Fibroblast of skin of left biceps (primary cell): ENCODE results near the gene ZNF595.
"Not testable (repeated sequence)": the region's sequence is repeated elsewhere in the genome, so short reads cannot be mapped to it uniquely, and the experiment has no call there.

ENCODE experiments used
- DNase-seq, 2 experiments: peaks; one replicate each; pipeline ENCODE4 v3.0.0-alpha.2; 2013; ENCODE audit warnings: low read depth in 2 of 2

The ZNF595 gene

DNA sequence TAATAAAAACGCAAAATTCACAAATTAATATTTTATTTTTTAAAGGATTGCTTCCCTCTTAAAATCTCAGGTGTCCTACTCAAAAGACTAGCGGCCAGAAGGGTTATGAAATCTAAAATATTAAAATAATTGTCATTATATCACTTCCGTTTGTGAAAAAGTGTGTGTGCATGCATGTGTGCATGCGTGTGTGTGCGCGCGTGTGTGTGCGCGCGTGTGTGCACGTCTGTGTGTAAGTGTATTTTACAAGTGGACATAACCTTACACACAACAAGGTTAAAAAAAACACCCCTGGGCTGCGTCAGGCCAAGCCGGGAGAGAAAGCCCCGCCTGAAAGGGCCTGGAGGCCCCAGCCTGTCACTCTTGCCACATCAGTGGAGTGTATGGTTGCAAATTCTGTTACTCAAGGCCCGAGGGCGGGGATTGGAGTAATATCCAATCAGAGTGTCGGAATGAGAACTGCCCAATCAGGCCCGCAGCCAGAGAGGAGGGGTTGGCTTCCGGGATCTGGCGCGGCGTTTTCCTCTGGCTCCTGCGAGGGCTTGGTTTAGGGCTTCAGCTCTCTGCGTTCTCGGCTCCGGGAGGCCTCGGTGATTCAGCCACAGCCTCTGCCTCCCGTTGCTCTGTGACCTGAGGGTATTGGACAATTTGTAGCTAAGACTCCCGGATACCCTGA, at the start of gene ZNF595:
TSS of gene ZNF595 (plus strand) at position 518 of the 676 bp plus-strand sequence. CDS start 168 bp downstream, outside the sequence.
- DNase-seq = not testable (repeated sequence)

DNA sequence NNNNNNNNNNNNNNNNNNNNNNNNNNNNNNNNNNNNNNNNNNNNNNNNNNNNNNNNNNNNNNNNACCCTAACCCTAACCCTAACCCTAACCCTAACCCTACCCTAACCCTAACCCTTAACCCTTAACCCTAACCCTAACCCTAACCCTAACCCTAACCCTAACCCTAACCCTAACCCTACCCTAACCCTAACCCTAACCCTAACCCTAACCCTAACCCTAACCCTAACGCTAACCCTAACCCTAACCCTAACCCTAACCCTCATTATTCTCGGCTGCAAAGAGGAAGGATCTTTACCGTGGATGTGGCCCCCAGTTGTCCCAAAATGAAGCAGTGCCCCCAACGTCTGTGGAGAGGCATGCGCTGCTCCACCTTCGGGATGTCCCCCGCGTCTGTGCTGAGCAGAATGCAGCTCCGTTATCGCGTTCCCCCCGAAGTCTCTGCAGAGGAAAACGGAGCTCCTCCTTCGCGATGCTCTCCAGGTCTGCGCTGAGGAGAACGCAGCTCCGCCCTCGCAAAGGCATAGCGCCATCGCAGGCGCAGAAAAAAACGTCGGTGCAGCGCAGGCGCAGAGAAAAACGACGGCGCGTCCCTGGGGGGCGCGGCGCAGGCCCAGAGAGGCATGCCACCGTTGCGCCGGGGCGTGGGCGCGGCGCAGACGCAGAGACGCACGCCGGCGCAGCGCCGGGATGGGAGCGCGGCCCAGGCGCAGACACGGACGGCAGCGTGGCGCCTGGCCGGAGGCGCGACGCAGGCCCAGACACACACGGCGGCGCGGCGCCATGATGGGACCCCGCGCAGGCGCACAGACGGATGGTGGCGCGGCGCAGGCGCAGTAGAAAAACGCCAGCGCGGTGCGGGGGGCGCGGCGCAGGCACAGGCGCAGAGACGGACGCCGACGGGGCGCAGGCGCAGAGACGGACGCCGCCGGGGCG, 42.9 kb upstream of the ZNF595 start:
- DNase-seq = not testable (repeated sequence)

DNA sequence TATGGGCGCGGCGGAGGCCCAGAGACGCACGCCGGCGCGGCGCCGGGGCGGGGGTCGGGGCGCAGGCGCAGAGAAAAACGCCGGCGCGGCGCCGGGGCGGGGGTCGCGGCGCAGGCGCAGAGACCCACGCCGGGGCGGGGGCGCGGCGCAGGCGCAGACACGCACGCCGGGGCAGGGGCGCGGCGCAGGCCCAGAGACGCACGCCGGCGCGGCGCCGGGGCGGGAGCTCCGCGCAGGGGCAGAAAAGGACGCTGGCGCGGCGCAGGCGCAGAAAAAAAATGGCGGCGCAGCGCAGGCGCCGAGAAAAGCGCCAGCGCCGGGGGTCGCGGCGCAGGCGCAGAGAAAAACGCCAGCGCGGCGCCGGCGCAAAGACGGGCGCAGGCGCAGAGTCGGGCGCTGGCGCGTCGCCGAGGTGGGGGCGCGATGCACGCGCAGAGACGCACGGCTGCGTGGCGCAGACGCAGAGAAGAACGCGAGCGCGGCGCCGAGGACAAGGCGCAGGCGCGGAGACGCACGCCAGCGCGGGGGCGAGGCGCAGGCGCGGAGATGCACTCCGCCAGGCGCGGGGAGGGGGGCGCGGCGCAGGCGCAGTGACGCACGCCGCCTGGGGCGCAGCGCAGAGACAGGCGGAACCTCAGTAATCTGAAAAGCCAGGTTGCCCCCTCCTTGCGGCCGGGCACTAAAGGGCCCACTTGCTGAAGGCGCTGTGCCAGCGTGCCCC, 41.9 kb upstream of the ZNF595 start:
- not testable (repeated sequence) for DNase-seq

DNA sequence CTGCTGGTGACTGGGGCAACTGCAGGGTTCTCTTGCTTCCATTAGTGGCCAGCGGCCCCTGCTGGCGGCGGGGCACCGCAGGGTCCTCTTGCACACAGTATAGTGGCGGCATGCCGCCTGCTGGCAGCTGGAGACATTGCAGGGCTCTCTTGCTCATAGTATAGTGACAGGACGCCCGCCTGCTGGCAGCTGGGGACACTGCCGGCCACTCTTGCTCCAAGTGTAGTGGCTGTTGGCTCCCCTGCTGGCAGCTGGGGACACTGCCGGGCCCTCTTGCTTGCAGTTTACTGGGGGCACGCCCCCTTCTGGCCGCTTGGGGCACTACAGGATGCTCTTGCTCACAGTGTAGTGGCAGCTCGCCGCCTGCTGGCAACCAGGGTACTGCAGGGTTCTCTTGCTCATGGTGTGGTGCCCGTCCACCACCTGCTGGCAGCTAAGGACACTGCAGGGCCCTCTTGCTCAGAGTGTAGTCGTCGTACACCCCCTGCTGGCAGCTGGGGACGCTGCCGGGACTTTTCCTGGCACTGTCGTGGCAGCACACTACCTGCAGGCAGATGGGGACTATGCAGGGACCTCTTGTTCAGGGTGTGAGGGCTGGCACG, 41.2 kb upstream of the ZNF595 start:
- DNase-seq = not testable (repeated sequence)

DNA sequence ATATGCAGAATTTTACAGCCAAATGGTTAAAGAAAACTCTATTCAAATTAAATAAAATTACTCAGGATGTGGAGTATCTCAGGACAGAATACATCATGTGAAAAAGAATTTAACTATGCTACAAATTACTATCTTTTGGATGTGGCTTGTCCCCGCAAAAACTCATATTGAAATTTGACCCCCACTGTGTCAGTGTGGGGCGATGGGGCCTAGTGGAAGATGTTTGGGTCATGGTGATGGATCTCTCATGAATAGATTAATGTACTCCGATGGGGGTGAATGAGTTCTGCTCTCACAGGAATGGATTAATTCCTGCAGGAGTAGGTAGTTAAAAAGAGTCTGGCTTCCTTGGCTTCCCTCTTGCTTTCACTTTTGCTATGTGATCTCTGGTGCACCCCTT, 35.0 kb upstream of the ZNF595 start:
- not testable (repeated sequence) for DNase-seq

DNA sequence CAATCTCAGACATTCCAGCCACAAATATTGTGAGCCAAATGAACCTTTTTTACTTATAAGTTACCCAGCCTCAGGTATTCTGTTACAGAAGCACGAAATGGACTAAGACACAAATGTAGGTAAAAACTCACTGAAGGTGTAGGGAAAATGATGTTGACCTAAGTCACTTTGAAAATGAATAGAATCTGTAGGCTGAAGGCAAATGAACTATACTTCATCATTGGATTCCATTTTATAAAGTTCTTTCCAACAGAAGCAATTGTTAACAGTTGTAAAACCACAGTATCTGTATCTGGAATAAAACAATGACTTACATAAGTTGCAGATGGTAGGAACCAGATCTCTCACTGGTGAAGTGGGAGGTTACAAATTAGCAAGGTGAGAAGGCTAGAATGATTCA, 34.5 kb upstream of the ZNF595 start:
- not testable (repeated sequence) for DNase-seq

DNA sequence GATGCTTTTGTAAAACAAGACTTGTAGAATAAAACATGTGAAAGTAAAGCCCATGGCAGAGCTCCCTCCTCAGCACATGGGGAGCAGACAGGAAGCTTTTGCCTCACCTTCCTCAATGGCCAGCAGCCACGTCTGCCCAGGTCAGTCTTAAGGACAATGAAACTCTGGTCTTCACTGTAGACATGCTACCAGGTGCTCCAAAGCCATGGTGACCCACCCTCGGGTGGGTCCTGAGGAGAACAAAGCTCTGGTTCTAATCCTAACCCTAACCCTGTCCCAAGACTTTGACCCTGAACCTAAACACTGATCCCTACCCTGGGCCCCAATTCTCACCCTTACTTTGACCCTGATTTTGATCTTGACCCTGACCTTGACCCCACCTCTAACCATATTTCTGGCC, 30.2 kb upstream of the ZNF595 start:
- not testable (repeated sequence) for DNase-seq

DNA sequence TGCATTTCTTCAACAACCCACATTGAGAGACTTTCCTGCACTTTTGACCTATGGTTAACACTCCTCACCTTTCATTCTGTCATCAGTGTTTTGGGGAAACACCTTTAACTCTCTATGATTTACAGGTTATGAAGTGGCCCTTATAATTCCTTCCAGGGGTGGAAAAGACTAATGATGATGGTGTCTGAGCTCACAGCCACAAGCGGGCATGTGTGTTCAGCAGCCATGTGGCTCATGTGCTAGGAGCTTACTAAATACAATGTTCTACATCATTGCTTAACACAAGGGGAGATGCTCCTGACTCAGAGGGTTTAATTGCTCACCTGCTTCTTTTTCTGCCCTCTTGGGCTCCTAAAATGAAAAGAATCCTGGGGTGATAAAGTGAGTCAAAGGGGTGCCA, 28.8 kb upstream of the ZNF595 start:
- not testable (repeated sequence) for DNase-seq

DNA sequence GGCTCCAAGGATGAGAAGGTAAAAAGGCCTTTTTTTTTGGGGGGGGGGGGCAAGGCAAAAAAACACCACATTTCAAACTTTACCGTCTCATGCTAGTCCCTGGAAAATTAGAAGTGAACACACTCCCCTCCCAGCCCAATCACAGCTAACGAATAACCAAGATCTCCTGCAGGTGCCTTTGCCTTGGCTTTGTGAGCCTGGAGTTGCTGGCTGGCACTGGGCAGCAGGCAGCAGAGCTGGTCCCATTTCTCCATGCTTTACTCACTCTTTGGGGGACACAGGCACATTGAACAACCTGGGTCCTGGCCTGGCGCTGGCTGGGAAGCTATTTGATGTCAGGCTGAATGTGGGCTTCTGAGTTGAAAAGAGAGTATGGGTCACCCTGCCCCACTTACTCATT, 25.6 kb upstream of the ZNF595 start:
- not testable (repeated sequence) for DNase-seq

DNA sequence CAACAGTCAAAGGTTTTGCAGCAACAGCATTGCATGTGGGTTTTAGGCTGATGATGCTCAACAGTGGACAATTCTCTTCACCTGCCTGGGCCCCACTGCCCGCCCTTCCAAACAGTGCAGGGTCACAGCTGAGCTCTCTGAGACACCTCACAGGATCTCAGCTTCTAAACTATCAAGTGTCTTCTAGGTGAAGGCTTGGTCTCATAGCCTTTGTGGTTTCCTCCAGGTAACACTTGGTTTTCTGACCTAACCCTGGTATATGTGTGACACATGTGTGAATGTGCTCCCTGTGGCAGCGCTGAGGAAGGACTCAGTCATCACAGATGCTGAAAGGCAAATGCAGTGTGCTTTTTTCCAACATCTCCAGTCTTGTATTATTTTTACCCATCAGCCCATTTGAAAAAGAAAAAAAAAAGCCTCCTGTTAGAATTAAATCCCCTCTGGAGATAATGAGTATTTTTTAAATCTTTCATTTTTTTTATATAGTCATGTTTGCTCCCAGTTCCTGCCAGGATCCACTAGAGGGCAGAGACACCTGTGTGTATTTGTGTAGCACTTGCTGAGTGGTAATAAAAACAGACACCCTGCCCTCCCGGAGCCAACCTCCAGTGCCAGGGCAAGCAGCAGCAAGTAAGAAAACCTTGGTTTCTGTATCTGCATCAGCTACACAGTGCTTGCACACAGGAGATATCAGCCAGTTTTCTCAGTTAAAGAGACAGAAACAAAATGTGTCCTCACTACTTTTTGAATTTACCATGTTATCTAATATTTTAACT, 24.2 kb upstream of the ZNF595 start:
- not testable (repeated sequence) for DNase-seq

DNA sequence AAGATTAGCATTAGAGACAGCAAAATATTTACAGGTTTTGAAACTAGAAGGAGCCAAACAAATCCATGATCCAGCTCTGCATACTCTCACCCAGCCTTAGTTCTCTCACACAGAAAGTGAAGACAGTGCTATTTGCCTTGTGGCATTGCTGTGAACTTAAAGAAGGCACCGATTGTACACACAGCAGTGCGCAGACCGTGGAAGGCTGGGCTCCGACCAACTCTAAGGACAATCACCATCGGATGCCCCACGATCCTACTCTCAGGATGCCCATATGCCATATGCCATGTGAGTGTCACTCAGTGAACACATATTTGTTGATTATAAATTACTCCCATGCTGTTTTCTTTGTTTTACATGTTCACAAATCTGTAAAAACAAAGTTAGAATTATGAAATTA, 19.8 kb upstream of the ZNF595 start:
- not testable (repeated sequence) for DNase-seq

DNA sequence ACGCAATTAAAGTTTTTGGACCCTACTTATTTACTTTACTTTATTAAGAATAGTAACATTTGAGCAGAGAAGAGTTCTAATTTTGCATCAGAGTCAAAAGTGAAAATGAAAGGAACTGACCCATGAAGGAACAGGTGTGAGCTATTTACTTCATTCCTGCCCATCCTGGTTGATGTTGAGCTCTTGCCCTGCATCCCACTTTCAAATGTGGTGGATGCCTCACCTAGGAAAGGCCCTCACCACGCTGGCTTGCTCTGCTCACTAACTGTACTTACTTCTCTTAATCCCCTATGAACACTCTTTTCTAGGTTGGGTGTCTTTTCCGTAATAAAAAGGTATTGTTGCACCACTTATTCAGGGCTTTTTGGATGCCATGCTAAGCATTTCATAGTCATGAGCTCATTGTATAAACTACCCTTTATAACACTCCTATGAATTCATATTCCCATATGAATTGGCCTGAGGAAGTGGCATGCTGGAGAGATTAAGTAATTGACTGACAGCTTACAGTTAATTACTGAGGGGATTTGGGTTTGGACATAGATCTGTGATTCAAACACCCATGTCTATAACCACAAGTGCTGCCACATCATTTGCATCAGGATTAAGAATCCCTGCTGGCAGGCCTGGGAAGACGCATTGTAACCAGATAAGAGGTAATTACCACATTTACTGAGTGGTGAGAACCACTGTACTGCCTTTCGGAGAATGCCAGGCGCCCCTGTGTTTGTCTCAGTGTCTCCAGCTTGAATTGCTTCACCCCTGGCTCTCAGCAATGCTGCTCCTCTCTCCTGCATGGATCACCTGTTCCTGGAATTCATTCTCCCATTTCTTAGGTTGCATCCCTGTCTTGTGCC, 16.3 kb upstream of the ZNF595 start:
- not testable (repeated sequence) for DNase-seq

DNA sequence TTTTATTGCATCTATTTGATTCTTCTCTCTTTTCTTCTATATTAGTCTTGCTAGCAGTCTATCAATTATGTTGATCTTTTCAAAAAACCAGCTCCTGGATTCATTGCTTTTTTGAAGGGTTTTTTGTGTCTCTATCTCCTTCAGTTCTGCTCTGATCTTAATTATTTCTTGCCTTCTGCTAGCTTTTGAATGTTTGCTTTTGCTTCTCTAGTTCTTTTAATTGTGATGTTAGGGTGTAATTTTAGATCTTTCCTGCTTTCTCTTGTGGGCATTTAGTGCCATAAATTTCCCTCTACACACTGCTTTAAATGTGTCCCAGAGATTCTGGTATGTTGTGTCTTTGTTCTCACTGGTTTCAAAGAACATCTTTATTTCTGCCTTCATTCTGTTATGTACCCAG, 14.9 kb upstream of the ZNF595 start:
- DNase-seq = not testable (repeated sequence)

DNA sequence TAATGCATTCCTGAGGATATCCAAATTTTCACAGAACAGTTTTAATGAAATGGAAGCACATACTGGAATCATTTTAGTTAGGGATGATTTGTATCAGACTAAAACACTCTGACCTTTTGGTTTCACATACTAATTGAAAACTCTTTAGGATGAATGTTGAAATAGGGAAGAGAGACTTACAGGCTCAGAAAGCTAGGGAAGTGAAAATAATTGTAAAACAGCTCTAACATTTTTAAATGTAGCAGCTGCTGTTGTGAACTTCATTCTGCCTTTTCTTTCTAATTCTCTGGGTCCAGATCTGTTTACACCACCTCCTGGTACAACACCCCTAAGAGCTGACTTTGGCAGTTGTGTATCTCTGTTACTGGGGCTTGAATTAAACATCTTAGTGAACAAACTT, 9.7 kb upstream of the ZNF595 start:
- not testable (repeated sequence) for DNase-seq

DNA sequence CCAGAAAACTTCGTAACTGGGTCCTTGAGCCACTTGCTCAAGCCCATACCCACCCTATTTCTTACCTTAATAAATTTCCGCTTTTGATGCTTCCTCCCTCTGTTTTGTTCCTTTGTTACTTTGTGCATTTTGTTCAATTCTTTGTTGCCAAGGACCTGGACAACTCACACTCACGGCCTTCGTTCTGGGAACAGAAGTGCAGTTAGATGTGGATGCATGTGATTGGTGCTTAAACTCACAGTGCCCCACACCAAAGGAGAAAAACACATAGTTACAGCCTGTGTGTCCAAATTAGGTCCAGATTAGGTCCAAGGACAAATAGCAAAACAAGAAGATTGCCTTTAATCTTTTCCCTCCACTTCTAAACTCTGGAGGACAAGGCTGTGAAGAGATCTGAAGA, 1.9 kb upstream of the ZNF595 start:
- not testable (repeated sequence) for DNase-seq

DNA sequence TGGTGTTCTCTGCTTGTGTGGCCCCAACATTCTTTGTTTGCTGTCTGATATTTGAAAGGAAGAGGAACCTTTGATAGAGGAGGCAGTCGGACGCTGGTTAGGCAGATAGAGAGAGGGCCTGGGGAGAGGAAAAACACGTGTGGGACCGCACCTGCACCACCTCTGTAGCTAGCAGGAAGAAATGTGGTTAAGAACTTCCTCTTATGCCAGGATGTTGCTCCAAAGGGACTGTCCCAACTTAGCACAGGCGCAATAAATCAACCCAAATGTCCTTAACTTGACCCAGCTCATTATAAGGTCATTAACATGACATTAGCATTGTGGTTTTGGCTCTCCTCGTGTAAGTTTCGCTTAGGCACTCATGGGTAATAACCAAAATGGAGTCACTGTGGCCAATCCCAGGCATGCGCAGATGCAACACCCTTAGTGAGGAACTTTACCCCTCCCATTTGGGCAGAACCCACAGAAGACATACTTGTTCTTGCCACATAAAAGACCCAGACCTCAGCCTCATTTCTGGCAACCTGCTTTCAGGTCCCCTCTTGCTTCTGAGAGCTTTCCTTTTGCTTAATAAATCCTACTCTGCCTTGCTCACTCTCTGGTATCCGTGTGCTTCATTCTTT, 1.4 kb upstream of the ZNF595 start:
- DNase-seq = not testable (repeated sequence)

DNA sequence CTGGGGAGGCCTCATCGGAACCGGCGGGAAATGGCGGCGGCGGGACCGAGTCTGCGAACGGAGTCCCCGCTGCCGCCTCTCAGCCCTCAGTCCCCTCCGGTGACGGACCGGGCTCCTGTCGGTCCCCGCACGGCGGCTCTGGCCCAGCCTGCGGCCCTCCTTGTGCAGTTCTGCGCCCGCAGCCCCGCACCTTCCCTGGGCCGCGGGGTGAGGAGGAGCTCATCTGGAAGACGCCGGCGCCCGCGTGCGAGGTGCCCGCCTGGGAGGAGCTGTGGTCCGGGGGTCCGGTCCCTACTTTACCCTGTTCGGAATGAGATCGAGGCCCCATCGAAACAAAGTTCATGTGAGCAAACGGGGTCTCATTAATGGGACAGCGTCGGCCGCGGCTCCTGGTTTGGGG, 400 bp downstream of the ZNF595 start:
- not testable (repeated sequence) for DNase-seq

DNA sequence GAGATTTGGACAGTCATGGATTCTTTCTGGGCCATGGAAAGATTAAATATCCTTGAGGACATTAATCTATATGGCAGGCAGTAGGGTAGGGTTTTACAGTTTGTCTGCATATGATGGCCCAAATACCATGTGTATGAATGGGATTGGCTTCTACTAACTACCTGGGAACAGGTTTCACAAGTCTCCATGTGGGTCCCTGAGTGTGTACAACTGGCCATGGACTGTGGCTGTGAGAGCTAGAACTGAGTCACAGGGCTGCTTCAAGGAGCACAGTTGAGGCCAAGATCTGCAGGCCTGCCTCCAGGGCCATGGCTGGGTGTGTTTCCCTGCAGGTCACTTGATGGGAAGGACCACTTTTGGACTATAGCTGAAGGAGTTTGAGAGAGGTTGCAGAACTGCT, 11.6 kb downstream of the ZNF595 start:
- not testable (repeated sequence) for DNase-seq

DNA sequence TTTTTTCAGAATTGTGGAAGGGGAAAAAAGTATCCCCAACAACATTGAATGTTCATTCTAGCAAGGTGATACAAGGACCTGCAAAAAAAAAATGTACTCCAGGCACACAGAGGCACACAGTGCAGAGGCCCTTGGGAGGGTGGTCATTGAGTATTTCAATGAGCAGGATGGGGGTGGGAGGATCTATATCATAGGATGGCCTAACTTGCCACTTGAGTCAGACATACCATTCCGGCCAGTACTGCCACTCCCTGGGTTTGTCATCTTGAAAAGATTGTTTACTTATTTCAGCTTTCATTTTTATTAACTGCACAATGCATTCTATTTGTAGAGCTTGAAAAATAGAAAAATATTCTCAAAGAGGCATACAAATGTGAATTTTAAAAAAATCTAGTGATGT, 18.7 kb downstream of the ZNF595 start:
- DNase-seq = no peak
